GM12892 (cell line): ENCODE measurements around the gene CAMTA1.

ENCODE experiments used
- DNase-seq: peaks from one replicate; pipeline ENCODE4 v3.0.0; 2011; ENCODE audit not compliant: insufficient read length
- FAIRE-seq: peaks from 2 replicates; lab custom pipeline; 2011; peaks lifted over from hg19 to GRCh38; lab: Jason Lieb, UNC
- POLR2A ChIP-seq: IDR thresholded peaks from 2 replicates; pipeline ENCODE4 v1.6.1; 2011; ENCODE audit warnings: low read depth, low read length, control low read depth
- POLR2AphosphoS5 ChIP-seq: IDR thresholded peaks from 2 replicates; pipeline ENCODE4 v1.6.1; 2011; ENCODE audit warnings: low read depth, low read length, control low read depth
- TAF1 ChIP-seq: IDR thresholded peaks from 2 replicates; pipeline ENCODE4 v1.6.1; 2011; ENCODE audit warnings: low read depth, mild to moderate bottlenecking, control low read depth, low read length, borderline replicate concordance

Gene CAMTA1

DNA sequence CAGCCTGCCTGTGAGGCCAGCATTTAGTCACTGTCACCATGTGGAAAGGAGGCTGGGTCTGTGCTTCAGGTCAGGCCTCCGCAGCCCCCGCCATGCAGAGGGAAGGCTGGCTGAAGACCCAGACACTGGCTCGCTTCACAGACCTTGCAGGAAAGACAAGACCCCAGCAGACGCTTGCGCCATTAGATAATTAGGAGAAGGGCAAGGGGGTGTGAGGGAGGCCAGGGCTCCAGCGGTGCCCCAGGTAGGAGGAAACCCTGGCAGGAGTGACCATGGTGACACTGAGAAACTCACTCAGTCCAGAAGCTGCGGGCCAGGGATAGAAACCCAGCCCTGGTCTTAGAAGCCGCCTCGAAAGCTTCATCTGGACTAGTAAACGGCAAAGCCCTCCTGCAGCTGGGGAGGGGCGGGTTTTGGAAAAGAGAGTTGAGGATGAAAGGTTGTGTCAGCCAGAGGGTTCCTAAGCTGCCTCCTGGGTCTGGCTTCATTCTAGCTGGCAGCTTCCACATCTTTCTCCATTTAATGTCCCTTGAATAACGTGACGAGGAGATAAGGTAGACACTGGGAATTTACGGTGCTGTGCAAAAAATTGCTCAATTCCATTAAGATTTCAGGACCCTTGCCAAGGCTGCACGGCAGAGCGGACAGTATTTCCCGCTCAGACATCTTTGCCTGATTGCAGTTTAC is 691.8 kb downstream of the CAMTA1 start:
- TF ChIP-seq TAF1: no peak
- no peak for TF ChIP-seq POLR2A
- no peak for TF ChIP-seq POLR2AphosphoS5
- FAIRE-seq (no peak), DNase-seq (no peak)

DNA sequence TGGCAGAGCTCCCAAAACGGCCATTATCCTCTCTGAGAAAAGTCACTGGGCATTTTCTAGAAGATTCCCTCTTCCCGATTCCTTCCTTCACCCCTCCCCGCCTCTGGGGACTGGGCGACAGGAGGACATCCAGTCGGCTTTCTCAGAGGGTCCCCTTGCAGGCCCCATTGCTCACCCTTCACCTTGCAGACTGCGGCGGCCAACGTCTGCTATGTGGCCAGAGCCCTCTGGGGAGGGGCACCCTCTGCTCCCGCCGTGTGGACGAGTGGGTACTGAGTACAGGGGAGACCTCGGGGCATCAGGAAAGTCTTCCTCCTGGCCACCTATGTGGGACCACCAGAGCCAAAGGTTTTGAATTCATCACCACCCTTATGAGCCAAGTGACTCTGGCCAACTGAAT is 692.3 kb downstream of the CAMTA1 start:
- FAIRE-seq: no peak
- no peak for TF ChIP-seq TAF1
- TF ChIP-seq POLR2AphosphoS5: no peak
- TF ChIP-seq POLR2A: no peak
- no peak for DNase-seq

DNA sequence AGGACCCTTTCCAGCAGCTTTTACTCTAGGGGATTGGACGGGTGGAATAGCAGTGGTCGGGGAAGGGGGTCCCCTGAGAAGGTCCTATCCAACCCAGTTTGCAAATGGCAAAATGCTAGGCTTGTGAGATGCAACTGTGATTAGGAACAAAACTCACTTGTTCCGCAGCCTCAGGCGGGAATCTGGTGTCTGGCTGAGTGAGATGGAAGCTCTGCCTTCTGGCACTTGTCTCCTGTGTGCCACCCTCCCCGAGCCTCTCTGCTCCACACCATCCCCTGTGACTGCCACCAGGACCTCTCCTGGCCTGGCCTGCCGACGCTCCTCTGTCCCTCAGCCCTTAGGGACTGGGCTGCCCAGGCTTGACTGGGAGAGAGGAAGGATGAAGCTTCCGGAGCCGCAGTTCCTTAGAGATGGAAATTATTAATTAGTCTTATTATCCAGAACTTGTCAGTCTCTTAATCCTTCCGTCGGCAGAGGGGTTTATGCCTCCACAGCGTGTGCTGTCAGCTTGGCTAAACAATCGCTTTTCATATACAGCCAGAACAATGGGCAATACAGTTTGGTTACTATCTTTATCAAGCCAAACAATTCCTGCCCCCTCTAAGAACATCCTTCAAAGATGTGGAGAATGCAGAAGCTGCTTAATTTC is 693.0 kb downstream of the CAMTA1 start:
- TF ChIP-seq POLR2AphosphoS5: no peak
- no peak for TF ChIP-seq TAF1
- TF ChIP-seq POLR2A: no peak
- no peak for FAIRE-seq
- no peak for DNase-seq

DNA sequence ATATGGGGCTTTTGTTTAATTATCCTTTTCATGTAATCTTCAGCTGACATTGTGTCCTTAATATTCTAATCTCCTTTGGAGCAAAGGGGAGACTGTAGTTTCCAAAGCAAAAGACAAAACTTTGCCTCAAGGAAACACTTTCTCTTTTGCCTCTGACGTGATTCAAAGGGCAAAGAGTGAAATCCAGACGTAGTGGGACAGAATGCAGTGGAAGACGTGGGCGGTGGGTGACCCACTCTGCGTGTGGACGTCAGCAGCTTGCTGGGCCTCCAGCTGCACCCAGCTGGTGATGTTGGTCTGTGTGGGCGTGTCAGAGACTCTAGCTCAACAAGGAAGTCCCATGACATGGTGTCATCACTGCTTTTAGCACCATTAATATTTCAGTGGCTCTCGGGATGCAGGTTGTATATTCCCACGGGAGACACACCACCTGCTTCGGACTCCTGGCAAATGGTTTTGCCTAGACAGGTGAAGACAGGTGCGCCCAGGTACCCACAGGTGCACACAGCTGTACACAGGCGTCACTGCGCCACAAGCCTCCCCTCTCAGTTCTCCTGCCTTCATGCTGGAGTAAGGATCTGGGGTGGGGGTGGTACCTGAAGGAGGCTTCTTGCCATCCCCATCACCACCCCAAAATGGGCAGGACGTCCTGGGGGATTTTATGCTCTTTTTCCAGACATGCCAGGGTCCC is 693.7 kb downstream of the CAMTA1 start:
- no peak for TF ChIP-seq POLR2AphosphoS5
- TF ChIP-seq TAF1: no peak
- no peak for TF ChIP-seq POLR2A
- FAIRE-seq (no peak), DNase-seq (no peak)

DNA sequence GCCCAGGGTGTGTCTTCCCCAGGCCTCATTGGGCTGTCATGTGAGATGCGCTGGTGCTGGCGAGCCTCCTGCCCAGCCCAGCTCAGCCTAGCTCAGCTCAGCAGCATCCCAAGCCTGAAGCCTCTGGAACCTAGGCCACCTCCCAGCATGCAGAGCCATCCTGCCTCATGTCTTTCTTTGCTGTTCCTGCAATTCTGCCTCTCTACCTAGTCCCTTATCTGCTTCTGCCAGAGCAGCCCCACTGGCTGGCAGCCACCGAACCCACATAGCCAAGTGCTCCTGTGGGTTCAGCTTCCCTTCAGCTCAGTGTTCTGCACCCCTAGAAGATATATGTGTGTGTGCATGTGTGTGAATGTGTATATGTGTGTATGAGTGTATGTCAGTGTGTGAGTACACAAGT is 694.3 kb downstream of the CAMTA1 start:
- DNase-seq (no peak), FAIRE-seq (no peak)
- TF ChIP-seq POLR2AphosphoS5 (no peak), POLR2A (no peak), TAF1 (no peak)

DNA sequence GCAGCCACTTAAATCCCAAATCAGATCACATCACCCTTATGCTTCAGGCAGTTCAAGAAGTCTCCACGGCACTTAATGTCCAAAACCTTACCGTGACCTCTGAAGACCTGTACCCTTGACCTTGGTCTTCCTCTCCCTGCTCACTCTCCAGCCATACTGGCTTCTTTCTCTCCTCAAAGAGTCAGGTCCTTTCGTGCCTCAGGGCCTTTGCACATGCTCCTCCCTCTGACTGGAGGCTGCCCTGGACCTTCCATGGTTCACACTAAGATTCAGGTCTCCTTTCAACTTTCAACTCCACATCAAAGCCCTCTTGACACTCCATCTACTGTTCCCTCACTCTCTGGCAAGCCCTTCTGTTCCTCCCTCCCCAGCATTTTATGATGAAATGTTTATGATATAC is 695.9 kb downstream of the CAMTA1 start:
- TF ChIP-seq POLR2A: no peak
- FAIRE-seq: no peak
- DNase-seq: no peak

DNA sequence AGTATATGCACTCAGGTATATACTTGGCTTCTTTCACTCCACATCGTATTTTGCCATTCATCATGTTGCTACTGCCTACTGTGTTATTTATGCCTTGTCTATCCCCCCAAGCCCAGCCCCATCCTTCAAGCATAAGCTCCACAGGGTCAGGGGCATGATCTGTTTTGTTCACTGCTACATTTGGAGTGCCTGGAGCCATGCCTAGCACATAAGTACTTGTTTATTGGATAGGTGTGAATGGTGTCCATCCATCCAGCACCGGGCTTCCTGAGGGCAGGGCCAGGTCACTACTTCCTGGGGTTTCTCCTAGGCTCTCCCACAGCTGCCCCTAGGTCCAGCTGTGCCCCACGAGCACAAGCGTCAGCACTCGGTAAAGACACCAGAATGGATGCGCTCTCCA is 696.8 kb downstream of the CAMTA1 start:
- no peak for TF ChIP-seq POLR2AphosphoS5
- TF ChIP-seq TAF1: no peak
- no peak for TF ChIP-seq POLR2A
- FAIRE-seq (no peak), DNase-seq (no peak)

DNA sequence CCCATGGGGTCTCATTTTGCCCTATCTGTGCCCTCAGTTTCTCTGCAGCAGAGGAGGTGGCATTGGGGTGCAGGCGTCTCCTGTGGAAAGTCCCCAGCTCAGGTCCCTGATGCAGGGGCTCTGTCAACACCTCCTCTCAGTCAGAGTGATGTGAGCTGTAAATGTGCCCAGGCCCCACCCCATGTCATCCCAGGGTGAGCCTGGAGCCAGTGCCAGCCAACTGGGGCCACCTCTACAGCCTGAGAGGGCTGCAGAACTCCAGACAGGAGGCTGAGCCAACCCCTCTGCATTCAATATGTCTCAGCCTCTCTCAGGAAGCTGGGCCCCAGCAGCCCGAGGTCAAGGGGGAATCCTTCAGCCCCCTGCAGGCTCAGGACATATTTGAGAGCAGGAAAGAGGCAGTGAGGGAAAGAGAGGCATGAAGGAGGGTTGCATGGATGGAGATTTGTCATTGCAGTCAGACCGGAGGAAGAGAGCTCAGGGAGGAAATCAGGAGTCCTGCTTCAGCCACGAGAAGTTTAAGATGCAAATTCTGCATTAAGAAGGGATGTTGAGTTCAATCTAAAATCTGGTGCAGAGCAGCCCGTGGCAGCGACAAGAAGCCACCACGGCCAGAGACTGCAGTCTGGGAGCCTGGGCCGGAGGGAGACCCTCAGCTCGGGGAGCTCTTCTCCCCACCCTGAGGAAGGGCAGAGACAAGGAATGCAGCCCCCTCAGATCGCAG is 697.7 kb downstream of the CAMTA1 start:
- FAIRE-seq: no peak
- DNase-seq: no peak
- TF ChIP-seq POLR2A (no peak), POLR2AphosphoS5 (no peak), TAF1 (no peak)

DNA sequence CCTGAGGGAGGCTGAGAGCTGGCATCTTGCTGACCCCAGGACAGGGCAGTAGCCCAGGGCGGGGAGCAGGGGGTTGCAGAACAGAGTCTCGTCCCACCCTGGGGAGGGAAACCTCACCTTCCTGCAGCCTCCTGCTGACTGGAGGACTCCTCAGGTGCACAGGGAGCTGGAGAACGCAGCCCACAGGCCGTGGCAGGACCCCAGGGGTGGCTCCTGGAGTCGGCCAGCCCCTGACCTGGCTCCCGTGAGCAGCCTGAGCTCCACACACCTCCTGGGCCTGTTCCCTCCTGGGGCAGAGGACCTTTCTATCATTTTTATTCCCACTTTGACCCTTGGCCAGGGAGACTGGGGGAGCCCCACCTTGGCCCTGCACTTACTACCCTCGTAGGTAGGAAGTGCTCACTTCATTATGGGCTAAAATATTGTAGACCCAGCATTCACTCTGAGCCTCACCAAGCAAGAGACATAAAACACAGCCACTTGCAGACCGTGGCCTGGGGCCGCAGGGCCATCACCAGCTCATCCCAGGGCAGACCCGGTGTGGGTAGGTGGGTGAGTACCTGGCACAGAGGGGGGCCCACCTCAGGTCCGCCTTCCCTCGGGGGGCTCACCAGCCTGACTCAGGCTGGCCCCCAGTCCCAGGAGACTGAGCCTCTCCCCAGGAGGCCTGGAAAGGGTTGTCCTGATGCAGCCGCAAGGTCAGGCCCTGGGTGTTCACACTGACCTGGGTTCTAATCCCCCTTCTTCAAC is 698.6 kb downstream of the CAMTA1 start:
- no peak for FAIRE-seq
- no peak for DNase-seq
- TF ChIP-seq POLR2A (no peak), POLR2AphosphoS5 (no peak), TAF1 (no peak)

DNA sequence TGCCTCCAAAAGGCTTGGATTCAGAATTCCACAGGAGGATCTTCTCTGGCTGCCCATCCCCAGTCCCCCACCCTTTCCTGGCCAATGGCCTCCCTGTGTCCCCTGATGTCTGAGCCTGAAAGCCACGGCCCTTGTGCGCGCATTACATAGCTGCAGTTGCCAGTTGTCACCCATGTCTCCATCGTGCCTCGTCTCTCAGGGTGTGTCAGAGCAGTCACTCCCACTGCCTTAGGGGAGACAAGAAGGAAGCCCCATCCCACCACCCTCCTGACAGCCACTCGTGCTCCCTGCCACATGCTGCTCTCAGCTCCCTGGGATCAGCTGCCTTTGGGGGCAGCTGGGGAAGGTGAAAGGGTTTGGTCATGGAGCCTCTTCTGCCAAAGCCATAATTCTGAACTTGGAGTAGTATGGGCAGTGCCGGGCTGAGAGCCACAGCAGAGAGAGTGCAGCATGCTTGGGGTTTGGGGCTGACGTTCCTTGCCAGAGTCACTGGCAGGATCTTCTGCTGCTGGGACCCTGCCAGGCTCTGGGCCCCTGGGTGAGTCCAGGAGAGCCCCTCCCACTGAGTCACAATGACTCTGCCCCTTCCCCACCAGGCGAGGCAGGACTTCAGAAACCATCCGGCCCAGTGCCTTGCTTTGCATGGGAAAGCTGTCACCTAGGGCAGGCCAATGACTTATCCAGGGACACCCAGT is 700.0 kb downstream of the CAMTA1 start:
- DNase-seq (no peak), FAIRE-seq (no peak)
- TF ChIP-seq TAF1: no peak
- no peak for TF ChIP-seq POLR2AphosphoS5
- no peak for TF ChIP-seq POLR2A

DNA sequence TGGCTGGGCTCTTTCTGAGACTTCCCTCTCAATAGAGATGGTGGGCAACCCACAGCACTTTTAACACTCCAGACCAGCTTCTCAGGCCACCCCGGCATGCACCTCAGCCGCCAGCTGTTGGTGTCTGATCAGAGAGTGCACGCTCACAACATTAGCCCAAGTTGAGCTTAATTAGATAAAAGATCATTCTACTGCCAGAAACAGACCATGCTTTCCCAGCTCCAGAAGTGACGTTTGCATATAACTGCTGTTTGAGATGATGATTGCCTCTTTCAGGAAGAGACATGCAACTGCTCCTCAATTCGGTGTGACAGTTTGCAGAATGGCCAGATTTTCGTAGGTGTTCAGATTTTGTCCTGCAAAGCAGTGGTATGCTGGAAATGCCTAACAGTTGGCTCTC is 700.6 kb downstream of the CAMTA1 start:
- DNase-seq (no peak), FAIRE-seq (no peak)
- no peak for TF ChIP-seq POLR2AphosphoS5
- no peak for TF ChIP-seq POLR2A
- TF ChIP-seq TAF1: no peak
